GM20000 (cell line): ENCODE results near the gene FAM98C.

ENCODE experiments used
- DNase-seq: peaks from one replicate; pipeline ENCODE4 v3.0.0; 2012; ENCODE audit warnings: low spot score
- CTCF ChIP-seq: IDR thresholded peaks from 2 replicates; pipeline ENCODE4 v1.5.1; 2012; ENCODE audit warnings: mild to moderate bottlenecking, control low read depth; ENCODE audit errors: extremely low read depth, missing control alignments

Gene FAM98C

DNA sequence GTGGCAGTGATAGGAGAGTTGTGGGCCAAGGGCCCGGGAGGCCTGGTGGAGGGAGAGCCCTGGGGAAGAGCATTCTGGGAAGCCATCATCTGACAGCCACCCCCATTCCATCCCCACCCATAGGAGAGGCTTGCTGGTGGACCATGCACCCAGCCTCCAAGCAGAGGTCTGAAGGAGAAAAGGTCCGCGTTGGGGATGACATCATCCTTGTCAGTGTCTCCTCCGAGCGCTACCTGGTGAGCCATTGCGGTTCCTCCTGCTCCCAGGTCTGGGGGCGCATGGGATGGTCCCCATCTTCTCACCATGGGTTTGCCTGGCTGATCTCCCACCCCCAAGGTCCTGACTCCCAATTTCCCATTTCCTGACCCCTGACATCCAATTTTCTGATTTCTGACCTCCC lies 41.1 kb downstream of the FAM98C start:
- no peak for DNase-seq
- TF ChIP-seq CTCF, result no peak

DNA sequence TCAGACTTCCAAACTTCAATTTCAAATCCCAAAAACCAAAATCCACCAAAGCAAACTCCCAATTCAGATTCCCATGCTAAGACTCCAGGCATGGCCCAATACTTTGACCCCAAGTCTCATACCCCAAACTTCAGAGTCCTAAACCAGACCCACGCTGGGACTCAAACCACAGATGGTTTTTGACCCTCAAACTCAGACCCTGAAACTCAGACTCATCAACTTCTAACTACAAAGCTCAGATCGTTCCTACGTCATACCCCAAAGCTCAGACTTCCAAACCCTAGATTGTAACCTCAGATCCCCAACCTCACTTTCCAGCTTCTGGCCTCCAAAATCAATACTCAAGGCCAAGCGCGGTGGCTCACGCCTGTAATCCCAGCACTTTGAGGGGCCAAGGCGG lies 42.5 kb downstream of the FAM98C start:
- no peak for DNase-seq
- no peak for TF ChIP-seq CTCF

DNA sequence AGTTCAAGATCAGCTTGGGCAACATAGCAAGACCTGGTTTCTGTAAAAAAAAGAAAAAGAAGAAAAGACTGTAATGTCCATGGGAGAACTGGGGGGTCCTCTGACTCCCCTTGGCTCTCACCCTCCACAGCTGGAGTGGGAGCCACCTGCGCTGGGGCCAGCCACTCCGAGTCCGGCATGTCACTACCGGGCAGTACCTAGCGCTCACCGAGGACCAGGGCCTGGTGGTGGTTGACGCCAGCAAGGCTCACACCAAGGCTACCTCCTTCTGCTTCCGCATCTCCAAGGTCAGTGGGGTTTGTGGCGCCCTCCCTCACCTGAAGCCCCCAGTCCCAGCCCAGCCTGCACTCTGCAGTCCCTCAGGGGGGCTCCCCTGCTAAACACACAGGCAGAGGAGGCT lies 45.3 kb downstream of the FAM98C start:
- no peak for DNase-seq
- TF ChIP-seq CTCF, result no peak

GRCh38 chr19:38449518-38449917 lies 46.6 kb downstream of the FAM98C start:
- no peak for TF ChIP-seq CTCF
- DNase-seq, result no peak

DNA sequence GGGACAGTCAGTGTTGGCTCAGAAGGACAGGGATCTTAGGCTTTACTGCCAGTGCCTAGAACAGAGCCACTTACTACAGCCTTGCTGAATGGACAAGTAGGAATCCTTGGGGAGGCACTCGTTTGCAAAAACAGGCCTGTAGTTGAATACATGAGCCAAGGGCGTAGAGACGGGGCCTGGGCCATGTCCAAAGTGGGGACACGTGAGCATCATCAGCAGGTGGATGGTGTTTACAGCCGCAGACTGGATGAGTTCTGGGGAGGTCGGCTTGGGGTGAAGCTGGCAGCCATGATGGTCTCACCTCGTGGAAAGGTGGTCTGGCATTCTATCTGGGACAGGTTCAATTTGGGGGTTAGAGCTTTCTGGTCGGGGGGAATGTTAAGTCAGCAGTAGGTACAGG lies 48.1 kb downstream of the FAM98C start:
- no peak for TF ChIP-seq CTCF

GRCh38 chr19:38451629-38452028 lies 48.7 kb downstream of the FAM98C start:
- no peak for DNase-seq
- TF ChIP-seq CTCF, result no peak

More for the DNA sequence above, 48.1 kb downstream of the FAM98C start:
- DNase-seq, result no peak

DNA sequence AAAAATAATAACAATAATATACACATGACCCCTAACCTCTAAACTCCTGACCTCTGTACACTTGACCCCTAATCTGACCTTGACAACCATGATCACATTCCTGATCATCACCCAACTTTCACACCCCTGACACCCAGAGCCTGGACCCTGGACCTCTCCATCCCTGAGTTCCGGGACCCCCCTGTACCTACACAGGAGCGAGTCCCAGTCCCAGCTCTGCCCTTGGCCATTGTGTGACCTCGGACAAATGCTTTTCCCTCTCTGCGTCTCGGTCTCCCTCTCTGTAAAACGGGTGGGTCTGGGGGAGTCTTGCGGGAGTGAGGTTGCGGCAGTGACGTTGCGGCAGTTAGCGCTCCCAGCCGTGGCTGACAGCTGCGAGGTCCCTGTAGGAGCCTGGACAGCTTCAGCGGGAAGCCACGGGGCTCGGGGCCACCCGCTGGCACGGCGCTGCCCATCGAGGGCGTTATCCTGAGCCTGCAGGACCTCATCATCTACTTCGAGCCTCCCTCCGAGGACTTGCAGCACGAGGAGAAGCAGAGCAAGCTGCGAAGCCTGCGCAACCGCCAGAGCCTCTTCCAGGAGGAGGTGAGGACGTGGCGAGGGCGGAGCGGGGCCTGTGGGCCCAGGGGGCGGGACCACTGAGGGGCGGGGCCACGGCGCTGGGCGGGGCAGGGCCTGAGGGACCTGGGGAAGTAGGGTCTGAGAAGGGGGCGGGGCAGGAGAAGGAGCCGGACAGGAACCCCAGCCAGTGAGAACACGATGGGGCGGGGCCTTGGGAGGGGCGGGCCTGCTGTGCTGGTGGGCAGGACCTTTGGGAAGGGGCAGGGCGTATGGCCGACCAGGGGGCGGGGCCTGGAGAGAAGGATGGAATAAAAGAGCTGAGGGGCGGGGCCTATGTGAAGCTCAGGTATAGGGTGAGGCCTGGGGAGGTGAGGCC lies 49.8 kb downstream of the FAM98C start:
- no peak for TF ChIP-seq CTCF
- DNase-seq, result no peak
